GM20431 (cell line): ENCODE results near the gene SLC9B1.
"Not testable (repeated sequence)": the region's sequence is repeated elsewhere in the genome, so short reads cannot be mapped to it uniquely, and the experiment has no call there.

Source experiments
- in situ Hi-C: fragments of 300-500 bp; cut with MseI, MboI; formaldehyde crosslinking; loops from one replicate; pipeline ENCODE4 v1.15.0; 2020; ENCODE audit warnings: low sequenced_read_pairs; ENCODE audit not compliant: unreplicated experiment

Gene SLC9B1

DNA sequence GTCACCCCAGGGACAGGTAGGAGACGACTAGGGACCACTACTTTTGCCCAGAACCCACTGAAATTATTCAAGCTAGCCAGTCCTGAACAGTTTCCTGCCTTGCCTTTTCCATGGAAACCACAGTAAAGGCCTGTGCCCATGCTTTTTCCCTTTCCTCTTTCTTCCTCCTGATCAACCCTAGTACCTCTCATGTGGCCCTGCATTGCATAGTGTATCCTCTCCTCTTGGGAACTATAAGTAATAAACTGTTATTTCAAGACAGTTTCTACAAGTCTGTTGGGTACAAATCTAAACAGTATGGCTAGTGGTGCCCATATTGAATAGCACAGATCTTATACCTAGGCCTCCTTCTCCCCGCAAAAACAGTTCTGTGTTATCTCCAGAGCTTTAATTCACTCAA, 136.2 kb downstream of the SLC9B1 start:
- in situ Hi-C loops: no loop called here

DNA sequence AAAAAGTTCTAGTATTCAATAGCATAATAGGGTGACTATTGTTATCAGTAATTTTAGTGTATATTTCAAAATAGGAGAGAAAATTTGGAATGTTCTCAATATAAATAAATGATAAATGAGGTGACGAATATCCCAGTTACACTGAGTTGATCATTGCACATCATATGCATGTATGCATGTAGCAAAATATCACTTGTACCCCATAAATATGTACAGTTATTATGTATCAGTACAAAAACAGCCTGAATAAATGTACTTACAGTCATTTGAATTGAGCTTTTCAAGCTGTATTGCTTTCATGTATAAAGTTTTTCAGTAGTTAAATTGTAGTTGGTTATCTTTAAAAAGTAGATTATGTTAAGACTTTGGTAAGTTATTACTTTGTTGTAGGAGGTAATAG, 138.2 kb downstream of the SLC9B1 start:
- in situ Hi-C loops: no loop called here

DNA sequence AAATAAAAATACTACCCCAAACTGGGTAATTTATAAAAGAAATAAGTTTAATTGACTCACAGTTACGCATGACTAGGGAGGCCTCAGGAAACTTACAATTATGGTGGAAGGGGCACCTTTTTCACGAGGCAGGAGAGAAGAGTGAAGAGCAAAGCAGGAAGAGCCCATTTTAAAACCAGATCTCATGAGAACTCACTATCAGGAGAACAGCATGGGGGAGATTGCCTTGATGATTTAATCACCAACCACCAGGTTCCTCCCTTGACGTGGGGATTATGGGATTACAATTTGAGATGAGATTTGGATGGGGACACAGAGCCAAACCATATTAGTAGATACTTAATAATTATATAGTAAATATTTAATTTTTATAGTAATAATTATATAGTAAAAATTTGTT, 140.6 kb downstream of the SLC9B1 start:
- in situ Hi-C loops: no loop called here

GRCh38 chr4:102878349-102878748, 141.2 kb downstream of the SLC9B1 start:
- in situ Hi-C loops: not testable (repeated sequence)

DNA sequence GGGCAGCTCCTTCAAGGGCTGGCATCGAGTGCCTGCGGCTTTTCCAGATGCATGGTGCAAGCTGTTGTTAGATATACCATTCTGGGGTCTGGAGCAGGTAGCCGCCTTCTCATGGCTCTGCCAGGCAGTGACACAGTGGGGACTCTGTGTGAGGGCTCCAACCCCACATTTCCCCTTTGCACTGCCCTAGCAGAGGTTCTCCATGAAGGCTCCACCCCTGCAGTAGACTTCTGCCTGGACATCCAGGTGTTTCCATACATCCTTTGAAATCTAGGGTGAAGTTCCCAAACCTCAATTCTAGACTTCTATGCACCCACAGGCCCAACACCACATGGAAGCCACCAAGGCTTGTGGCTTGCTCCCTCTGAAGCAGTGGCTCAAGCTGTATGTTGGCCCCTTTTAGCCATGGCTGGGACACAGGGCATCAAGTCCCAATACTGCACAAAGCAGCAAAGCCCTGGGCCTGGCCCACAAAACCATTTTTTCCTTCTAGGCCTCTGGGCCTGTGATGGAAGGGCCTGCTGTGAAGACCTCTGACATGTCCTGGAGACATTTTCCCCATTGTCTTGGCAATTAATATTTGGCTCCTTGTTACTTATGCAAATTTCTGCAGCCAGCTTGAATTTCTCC, 141.9 kb downstream of the SLC9B1 start:
- in situ Hi-C loops: not testable (repeated sequence)

GRCh38 chr4:102871772-102872171, 147.7 kb downstream of the SLC9B1 start:
- in situ Hi-C loops: no loop called here

DNA sequence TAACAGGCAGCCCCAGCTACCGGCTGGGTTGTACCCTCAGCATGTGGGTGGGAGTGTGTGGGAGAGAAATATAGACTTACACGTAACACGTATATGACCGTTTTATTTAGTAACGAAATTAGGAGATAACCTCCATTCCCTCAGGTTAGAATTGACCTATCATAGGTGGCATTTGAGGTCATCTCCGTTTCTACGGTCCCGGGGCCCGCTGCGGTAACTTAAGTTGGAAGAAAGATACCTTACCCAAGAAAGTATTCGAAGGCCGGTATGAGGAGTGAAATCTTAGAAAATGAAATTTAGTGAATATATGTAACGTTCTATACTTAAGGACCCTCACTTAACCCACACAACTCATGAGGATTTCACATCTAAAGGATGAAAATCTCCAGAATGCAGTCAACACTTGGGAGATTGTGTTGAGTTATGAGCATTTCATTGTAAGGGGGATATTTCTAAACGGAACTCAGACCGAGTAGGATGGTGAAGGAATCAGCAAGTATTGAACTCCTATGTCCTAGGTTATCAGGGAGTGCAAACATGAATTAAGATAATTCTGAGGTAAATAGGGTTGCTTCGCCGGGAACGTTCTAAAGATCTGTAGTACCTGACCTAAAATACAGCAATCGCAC, 149.8 kb downstream of the SLC9B1 start:
- in situ Hi-C loops: no loop called here

- in situ Hi-C loops: no loop called here
These were observed 150.5 kb downstream of the SLC9B1 start, which contains the start of gene CISD2 for GRCh38 chr4:102868781-102869568. CISD2 (plus strand) TSS chr4:102868992; CDS start chr4:102869085, 93 bp downstream.

DNA sequence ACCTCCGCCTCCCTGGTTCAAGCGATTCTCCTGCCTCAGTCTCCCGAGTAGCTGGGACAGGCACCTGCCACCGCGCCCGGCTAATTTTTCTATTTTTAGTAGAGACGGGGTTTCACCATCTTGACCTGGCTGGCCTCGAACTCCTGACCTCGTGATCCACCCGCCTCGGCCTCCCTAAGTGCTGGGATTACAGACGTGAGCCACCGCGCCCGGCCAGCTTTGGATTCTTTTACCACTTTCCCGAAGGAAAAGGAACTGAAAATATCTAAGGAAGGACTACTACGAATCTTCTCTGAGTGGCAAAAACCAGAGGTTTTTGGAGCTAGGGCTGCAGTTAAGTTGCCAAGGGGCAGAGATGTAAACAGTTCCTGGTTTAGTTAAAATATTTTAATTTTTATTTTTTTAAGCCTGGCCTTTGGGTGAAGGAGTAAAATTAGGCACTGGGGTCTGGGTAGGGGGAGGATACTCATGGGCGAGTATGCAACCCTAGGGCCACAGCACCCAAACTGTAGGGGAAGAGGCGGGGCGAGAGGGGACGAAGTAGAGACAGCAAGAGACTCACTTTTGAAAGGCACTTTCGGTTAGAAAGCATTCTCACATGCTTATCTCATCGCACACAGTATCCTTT, 151.2 kb downstream of the SLC9B1 start:
- in situ Hi-C loops: no loop called here

DNA sequence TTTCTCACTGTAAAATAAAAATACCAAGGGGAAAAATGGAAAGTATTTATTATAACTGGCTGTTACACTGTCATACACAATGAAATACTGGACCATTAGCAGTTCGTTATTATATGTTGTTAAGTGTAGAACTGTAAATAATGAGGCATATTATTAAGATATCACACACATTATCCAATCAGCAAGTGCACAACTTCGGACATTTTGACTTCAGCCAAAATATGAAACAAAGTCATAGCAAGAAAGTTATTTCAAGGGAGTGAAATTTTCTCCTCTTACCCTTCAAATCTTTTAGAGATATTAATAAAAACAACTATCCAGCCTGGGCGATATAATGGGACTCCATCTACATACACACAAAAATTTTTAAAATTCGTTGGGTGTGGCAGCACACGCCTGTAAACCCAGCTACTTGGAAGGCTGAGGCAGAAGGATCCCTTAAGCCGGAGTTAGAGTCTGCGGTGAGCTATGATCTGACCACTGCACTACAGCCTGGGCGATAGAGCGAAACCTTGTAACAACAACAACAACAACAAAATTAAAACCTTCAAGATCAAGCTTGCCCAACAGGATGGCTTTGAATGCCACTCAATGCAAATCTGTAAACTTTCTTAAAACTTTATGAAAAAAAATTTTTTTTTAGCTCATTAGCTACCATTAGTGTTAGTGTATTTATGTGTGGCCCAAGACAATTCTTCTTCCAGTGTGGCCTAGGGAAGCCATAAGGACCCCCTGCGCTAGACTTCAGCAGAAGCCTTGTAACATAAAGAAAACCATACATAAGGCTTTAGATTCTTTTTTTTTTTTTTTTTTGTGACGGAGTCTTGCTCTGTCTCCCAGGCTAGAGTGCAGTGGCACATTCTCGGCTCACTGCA, 152.0 kb downstream of the SLC9B1 start:
- in situ Hi-C loops: no loop called here

GRCh38 chr4:102865327-102865726, 154.2 kb downstream of the SLC9B1 start:
- in situ Hi-C loops: not testable (repeated sequence)

GRCh38 chr4:102862747-102863146, 156.8 kb downstream of the SLC9B1 start:
- in situ Hi-C loops: no loop called here

GRCh38 chr4:102862016-102862415, 157.5 kb downstream of the SLC9B1 start:
- in situ Hi-C loops: no loop called here

DNA sequence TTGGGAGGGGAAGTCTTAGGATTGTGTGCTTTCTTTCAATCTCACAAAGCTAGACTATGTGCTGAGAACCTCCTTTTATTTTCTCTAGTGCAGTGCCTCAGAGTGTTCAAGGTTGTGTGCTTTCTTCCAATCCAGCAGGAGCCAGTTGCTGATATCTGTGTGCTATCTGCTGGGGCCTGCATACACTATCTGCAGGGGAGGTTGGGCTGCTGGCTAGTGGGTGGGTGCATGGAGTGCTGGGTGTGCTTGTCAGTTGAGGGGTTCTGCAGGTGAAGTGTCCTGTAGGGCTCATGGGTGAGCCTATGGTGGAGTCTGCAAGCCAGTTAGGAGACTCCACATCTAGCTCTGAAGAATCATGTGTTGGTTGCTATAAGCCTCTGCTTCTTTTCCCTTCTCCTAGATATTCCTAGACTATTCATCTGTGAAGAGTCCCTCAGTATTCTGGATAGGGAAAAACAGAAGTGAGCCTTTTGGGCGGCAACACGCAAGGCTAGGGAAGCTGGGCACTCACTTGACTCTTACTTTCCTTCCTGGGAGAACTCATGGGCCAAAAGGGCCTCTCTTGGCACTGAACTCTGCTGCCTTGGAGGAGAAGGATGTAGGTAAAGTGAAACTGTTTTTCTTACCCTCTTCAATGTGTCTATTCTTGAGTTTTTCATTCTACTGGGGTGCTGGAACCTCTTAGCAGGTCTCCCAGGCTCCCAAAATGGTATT, 158.7 kb downstream of the SLC9B1 start:
- in situ Hi-C loops: no loop called here

GRCh38 chr4:102858828-102859464, 160.6 kb downstream of the SLC9B1 start:
- in situ Hi-C loops: no loop called here
